ENCODE results near the gene QSOX2. TPM values are rescaled to one million over a fixed set of nuclear protein-coding genes. Genes with fewer than 3 reads are reported as not detected.

Gene QSOX2
- total RNA-seq, 1 donor from 2014 or later: 10.3 TPM

GRCh38 chr9:136222906-136223285 is 22.7 kb downstream of the QSOX2 start:
- no peak for DNase-seq (ENCODE audit: low read depth)

- no peak for DNase-seq (ENCODE audit: low read depth)
Measured at GRCh38 chr9:136222166-136222905, 23.3 kb downstream of the QSOX2 start.

GRCh38 chr9:136220017-136220729 is 25.4 kb downstream of the QSOX2 start:
- DNase-seq (ENCODE audit: low read depth): peak; percentile 1

- no peak for DNase-seq (ENCODE audit: low read depth)
Measured at GRCh38 chr9:136219276-136219675, 26.3 kb downstream of the QSOX2 start.

GRCh38 chr9:136218673-136219072 is 26.9 kb downstream of the QSOX2 start:
- DNase-seq (ENCODE audit: low read depth): no peak

GRCh38 chr9:136218271-136218670 is 27.3 kb downstream of the QSOX2 start:
- no peak for DNase-seq (ENCODE audit: low read depth)

- no peak for DNase-seq (ENCODE audit: low read depth)
Measured at GRCh38 chr9:136216541-136217244, 28.9 kb downstream of the QSOX2 start.

GRCh38 chr9:136213733-136214132 is 31.9 kb downstream of the QSOX2 start:
- DNase-seq (ENCODE audit: low read depth): no peak

- DNase-seq (ENCODE audit: low read depth): no peak
Measured at GRCh38 chr9:136212345-136212950, 33.2 kb downstream of the QSOX2 start.

GRCh38 chr9:136211441-136212344 is 33.9 kb downstream of the QSOX2 start:
- no peak for DNase-seq (ENCODE audit: low read depth)

GRCh38 chr9:136211006-136211405 is 34.6 kb downstream of the QSOX2 start:
- no peak for DNase-seq (ENCODE audit: low read depth)

GRCh38 chr9:136210276-136210675 is 35.3 kb downstream of the QSOX2 start:
- no peak for DNase-seq (ENCODE audit: low read depth)

GRCh38 chr9:136209786-136210185 is 35.8 kb downstream of the QSOX2 start:
- no peak for DNase-seq (ENCODE audit: low read depth)

GRCh38 chr9:136209232-136209631 is 36.4 kb downstream of the QSOX2 start:
- DNase-seq (ENCODE audit: low read depth): no peak

GRCh38 chr9:136208675-136209074 is 36.9 kb downstream of the QSOX2 start:
- no peak for DNase-seq (ENCODE audit: low read depth)

- DNase-seq (ENCODE audit: low read depth): no peak
Measured at GRCh38 chr9:136207616-136208015, 38.0 kb downstream of the QSOX2 start.

- DNase-seq (ENCODE audit: low read depth): no peak
Measured at GRCh38 chr9:136206602-136207275, 38.9 kb downstream of the QSOX2 start.

GRCh38 chr9:136205707-136205992 is 40.0 kb downstream of the QSOX2 start:
- DNase-seq (ENCODE audit: low read depth): no peak

- DNase-seq (ENCODE audit: low read depth): no peak
Measured at GRCh38 chr9:136204838-136205706, 40.5 kb downstream of the QSOX2 start, which contains the start of gene LHX3. TSS of gene LHX3 (minus strand) at chr9:136205128. CDS start at chr9:136205012, 116 bp downstream.

Measured in renal cortical epithelial cell (primary cell).